Mononuclear cell (primary cell): Measurements from ENCODE around the gene GPR137C. TPM values are rescaled to one million over a fixed set of nuclear protein-coding genes. Genes with fewer than 3 reads are reported as not detected.
"Not testable (repeated sequence)": the region's sequence is repeated elsewhere in the genome, so short reads cannot be mapped to it uniquely, and the experiment has no call there.

Source experiments
- H3K27me3 ChIP-seq: 2 replicates; pipeline ENCODE4 v1.6.0; 2011; ENCODE audit warnings: low read length, control low read depth; ENCODE audit not compliant: insufficient read depth
- H3K4me1 ChIP-seq: 2 replicates; pipeline ENCODE4 v1.5.1; 2011; ENCODE audit warnings: mild to moderate bottlenecking, low read length, control low read depth; ENCODE audit not compliant: insufficient read depth
- H3K4me3 ChIP-seq: 2 replicates; pipeline ENCODE4 v1.5.1; 2011; ENCODE audit warnings: mild to moderate bottlenecking, low read length, moderate library complexity
- H3K9me3 ChIP-seq: 2 replicates; pipeline ENCODE4 v1.5.1; 2011; ENCODE audit warnings: low read depth, mild to moderate bottlenecking, control low read depth, low read length
- total RNA-seq: library from RNA; depleted of rRNA; stranded (reverse); fragments of >200 nt; gene quantifications from one replicate; pipeline ENCODE4 v1.2.3, GENCODE V29; 2012

The GPR137C gene
- total RNA-seq, 1 donor: 0.10 TPM

DNA sequence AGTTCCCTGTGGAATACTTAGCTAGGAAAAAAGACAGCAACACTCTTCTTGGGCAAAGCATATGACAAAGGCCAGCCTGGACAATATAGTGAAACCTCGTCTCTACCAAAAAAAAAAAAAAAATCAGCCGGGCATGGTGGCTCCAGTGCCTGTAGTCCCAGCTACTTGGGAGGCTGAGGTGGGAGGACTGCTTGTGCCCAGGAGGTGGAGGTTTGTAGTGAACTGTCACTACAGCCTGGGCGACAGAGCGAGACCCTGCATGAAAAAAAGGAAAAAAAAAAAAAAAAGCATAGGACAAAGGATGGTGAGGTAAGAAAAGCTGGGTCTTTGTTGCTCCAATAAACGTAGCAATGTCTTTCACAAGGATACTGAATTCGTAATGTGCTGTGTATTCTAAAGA, 1.4 kb upstream of the GPR137C start:
- Histone ChIP-seq H3K4me3 (no peak overlapping the region), H3K27me3 (peaks cover 6% of the 10 kb centered on the region), H3K9me3 (no peaks in the 10 kb centered on the region), H3K4me1 (peaks cover 28% of the 10 kb centered on the region)

DNA sequence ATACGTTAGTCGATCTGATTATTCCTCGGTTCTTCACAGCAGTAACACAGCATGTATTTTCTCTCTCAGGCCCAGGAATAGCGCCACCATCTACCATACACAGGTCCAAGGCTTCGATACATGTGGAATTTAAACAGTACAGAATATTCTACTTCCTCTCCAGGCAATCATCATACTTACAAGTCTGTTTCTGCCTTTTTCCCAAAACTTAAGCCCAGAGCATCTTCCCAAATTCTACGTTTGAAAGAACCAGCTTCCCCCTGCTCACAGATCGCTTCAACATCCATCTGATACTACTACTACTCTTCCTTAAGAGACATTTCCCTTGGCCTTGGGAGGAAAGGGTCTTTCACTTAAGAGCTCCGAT, 957 bp upstream of the GPR137C start:
- H3K9me3 ChIP-seq: no peaks in the 10 kb centered on the region
- peaks cover 6% of the 10 kb centered on the region for H3K27me3 ChIP-seq
- peaks cover 28% of the 10 kb centered on the region for H3K4me1 ChIP-seq
- H3K4me3 ChIP-seq: peak overlapping the region; percentile 58

DNA sequence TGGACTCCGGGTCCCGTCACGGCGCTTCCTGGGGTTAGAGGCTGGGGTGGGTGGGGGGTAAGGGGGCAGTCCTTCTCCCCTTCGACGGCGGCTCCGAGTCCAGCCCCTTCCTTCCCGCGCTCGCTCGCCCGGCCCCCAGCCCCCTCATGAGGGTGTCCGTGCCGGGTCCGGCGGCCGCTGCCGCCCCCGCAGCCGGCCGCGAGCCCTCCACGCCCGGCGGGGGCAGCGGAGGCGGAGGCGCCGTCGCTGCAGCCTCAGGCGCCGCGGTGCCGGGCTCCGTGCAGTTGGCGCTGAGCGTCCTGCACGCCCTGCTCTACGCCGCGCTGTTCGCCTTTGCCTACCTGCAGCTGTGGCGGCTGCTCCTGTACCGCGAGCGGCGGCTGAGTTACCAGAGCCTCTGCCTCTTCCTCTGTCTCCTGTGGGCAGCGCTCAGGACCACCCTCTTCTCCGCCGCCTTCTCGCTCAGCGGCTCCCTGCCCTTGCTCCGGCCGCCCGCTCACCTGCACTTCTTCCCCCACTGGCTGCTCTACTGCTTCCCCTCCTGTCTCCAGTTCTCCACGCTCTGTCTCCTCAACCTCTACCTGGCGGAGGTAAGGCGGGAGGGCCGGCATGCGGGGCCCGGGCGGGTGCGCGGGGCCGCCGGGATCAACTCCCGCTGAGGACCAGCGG, 500 bp downstream of the GPR137C start:
- Histone ChIP-seq H3K4me3 (peak overlapping the region; percentile 58), H3K9me3 (no peaks in the 10 kb centered on the region), H3K4me1 (peaks cover 28% of the 10 kb centered on the region), H3K27me3 (peaks cover 10% of the 10 kb centered on the region)

DNA sequence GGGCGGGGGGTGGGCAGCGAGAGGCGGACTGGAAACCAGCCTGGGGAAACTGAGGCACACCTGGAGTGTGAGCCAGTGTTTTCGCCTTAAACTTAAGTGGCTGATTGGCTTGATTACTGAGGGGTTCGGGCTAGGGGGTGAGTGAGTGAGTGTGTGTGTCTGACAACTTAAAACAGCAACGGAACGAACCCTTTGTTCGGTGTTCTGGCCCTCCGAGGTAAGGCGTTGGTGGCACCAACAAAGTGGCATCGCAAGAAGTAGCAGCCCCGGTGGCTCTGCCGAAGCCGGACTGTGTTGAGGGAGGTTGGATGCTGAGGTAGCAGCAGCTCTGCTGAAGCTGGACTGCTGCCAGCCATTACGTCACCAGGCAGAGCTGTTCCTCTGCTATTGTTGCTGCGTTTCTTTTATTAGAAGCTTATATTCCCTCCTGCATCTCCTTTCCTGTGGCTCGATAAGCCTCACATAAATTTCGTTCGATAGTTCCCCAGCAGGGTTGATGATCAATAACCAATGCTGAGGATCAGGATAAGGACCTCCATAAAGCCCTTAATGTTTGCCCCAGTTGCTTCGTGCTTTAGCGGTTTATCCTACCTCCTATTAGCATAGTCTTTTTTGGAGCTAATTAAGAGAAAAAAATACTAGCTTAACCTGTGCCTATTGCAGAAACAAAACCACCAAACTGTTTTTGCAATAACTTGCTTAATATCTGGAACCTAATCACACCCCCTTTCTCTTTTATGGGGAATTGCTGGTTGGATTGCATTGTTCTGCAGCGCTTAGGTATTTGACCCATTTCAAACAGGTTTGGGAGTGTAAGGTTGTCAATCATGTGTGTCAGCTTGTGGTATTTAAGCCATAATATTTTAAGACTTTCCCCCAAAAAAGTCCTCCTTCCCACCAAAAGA, 1.3 kb downstream of the GPR137C start:
- Histone ChIP-seq H3K9me3 (no peaks in the 10 kb centered on the region), H3K27me3 (peaks cover 10% of the 10 kb centered on the region), H3K4me3 (peak overlapping the region; percentile 58), H3K4me1 (peaks cover 28% of the 10 kb centered on the region)

DNA sequence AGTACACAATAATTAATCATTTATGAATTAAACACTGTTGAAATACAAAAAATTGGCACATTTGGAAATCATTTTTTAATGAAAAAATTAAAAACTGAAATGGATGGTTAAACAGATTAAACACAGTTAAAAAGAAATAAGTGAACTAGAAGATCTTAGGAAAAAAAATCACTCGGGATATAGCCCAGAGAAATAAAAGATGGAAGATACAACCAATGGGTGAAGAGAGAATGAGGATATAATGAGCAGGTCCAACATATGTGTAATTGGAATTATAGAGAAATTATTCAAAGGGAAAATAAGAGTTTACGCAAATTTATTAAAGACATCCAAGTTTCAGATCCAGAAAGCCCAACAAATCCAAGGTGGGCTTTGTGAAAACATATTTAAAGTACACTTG, 6.1 kb downstream of the GPR137C start:
- peaks cover 10% of the 10 kb centered on the region for H3K27me3 ChIP-seq
- peaks cover 6% of the 10 kb centered on the region for H3K4me1 ChIP-seq
- no peak overlapping the region for H3K4me3 ChIP-seq
- no peaks in the 10 kb centered on the region for H3K9me3 ChIP-seq

- H3K9me3 ChIP-seq: no peaks in the 10 kb centered on the region
- no peaks in the 10 kb centered on the region for H3K27me3 ChIP-seq
- no peak overlapping the region for H3K4me3 ChIP-seq
- H3K4me1 ChIP-seq: no peaks in the 10 kb centered on the region
These were observed 10.5 kb downstream of the GPR137C start for GRCh38 chr14:52563120-52563519.

GRCh38 chr14:52568454-52568853, 15.8 kb downstream of the GPR137C start:
- not testable (repeated sequence) for H3K27me3 ChIP-seq, H3K4me3 ChIP-seq, H3K4me1 ChIP-seq, H3K9me3 ChIP-seq

GRCh38 chr14:52575858-52576257, 23.2 kb downstream of the GPR137C start:
- Histone ChIP-seq H3K4me3 (no peak overlapping the region), H3K9me3 (no peaks in the 10 kb centered on the region), H3K27me3 (no peaks in the 10 kb centered on the region), H3K4me1 (no peaks in the 10 kb centered on the region)

- H3K27me3 ChIP-seq: no peaks in the 10 kb centered on the region
- no peaks in the 10 kb centered on the region for H3K9me3 ChIP-seq
- H3K4me3 ChIP-seq: no peak overlapping the region
- no peaks in the 10 kb centered on the region for H3K4me1 ChIP-seq
These were observed 30.9 kb downstream of the GPR137C start for GRCh38 chr14:52583544-52583943.

DNA sequence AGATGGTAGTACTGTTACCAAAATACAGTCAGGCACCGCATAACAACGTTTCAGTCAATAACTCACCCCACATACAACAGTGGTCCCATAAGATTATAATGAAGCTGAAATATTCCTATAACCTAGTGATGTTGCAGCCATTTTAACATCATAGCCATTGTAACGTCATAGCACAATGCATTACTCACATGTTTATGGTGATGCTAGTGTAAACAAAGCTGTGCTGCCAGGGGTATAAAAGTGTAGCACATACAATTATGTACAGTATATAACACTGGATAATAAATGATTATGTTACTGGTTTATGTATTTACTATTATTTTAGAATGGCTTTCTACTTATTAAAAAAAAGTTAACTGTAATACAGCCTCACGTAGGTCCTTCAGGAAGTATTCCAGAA, 37.0 kb downstream of the GPR137C start:
- Histone ChIP-seq H3K9me3 (no peaks in the 10 kb centered on the region), H3K4me1 (no peaks in the 10 kb centered on the region), H3K27me3 (no peaks in the 10 kb centered on the region), H3K4me3 (no peak overlapping the region)

DNA sequence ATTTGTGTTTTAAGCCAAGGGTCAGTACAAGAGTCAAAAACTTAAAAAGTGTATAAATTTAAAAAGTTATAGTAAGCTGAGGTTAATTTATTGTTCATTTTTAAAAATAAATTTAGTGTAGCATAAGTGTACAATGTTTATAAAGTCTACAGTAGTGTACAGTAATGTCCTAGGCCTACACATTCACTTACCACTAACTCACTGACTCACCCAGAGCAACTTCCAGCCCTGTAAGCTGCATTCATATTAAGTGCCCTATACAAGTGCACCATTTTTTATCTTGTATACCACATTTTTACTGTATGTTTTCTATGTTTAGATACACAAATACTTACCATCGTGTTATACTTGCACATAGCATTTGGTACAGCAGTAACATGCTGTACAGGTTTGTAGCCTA, 37.7 kb downstream of the GPR137C start:
- H3K27me3 ChIP-seq: no peaks in the 10 kb centered on the region
- no peaks in the 10 kb centered on the region for H3K9me3 ChIP-seq
- H3K4me3 ChIP-seq: no peak overlapping the region
- no peaks in the 10 kb centered on the region for H3K4me1 ChIP-seq

DNA sequence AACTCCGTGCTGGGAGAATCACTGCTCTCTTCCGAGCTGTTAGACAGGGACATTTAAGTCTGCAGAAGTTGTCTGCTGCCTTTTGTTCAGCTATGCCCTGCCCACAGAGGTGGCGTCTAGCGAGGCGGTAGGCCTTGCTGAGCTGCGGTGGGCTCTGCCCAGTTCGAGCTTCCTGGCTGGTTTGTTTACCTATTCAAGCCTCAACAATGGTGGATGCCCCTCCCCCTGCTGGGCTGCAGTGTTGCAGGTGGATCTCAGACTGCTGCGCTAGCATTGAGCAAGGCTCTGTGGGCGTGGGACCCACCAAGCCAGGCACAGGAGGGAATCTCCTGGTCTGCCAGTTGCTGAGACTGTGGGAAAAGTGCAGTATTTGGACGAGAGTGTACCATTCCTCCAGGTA, 43.7 kb downstream of the GPR137C start:
- Histone ChIP-seq H3K27me3 (no peaks in the 10 kb centered on the region), H3K4me1 (no peaks in the 10 kb centered on the region), H3K4me3 (no peak overlapping the region), H3K9me3 (no peaks in the 10 kb centered on the region)

DNA sequence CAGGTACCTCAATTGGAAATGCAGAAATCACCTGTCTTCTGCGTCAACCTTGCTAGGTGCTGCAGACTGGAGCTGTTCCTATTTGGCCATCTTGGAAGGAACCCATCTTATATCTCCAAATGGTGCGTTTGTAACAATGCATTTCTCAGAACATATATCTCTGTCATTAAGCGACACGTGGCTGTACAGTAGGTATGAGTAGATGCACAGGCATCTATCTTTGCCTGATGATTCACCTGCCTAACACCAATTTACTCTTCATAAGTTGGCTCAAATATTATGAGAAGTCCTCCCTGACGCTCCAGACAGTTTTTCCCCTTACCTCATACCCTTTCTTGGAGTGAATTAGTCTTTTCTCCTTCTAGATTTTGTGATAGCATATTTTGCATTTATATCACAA, 44.2 kb downstream of the GPR137C start:
- H3K4me3 ChIP-seq: no peak overlapping the region
- no peaks in the 10 kb centered on the region for H3K9me3 ChIP-seq
- H3K4me1 ChIP-seq: no peaks in the 10 kb centered on the region
- H3K27me3 ChIP-seq: no peaks in the 10 kb centered on the region

GRCh38 chr14:52598568-52598967, 45.9 kb downstream of the GPR137C start:
- Histone ChIP-seq H3K9me3 (no peaks in the 10 kb centered on the region), H3K4me3 (no peak overlapping the region), H3K4me1 (no peaks in the 10 kb centered on the region), H3K27me3 (no peaks in the 10 kb centered on the region)

DNA sequence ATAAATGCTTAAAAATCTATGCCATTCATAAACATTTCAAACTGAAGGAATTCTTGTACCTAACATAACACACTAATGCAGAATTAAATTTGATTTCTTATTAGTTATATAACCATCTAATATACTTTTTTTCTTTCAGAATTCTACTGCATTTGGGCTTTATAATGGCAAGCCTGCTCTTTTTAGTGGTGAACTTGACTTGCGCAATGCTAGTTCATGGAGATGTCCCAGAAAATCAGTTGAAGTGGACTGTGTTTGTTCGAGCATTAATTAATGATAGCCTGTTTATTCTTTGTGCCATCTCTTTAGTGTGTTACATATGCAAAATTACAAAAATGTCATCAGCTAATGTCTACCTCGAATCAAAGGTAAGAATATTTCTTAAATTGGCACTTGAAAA, 47.3 kb downstream of the GPR137C start:
- Histone ChIP-seq H3K4me3 (no peak overlapping the region), H3K27me3 (no peaks in the 10 kb centered on the region), H3K4me1 (no peaks in the 10 kb centered on the region), H3K9me3 (no peaks in the 10 kb centered on the region)

DNA sequence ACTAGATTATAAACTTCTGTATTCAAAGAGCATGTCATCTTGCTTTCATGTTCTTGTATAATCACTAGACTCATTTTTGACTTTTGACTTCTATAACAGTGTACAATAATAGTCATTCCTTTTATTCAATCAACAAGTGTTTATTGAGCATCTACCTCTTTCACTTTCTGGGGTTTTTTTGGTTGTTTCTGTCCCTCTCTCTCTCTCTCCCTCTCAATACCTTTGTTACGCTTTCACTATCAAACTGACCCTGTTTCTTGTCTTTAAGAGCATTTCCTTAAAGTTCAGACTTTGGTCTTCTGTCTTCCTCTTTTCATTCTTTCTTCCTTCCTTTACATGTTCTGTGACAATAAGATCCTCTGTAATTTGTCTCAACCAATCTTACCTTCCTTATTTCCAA, 49.5 kb downstream of the GPR137C start:
- Histone ChIP-seq H3K27me3 (no peaks in the 10 kb centered on the region), H3K4me1 (no peaks in the 10 kb centered on the region), H3K9me3 (no peaks in the 10 kb centered on the region), H3K4me3 (no peak overlapping the region)
